KOPT-K1 (cell line): ENCODE measurements around the gene COL23A1.

Experiments
- H3K27ac ChIP-seq: fragments of 200-600 bp; sonication (generic); 2 replicates; pipeline ENCODE4 v1.5.1; 2016; ENCODE audit warnings: antibody characterized with exemption, mild to moderate bottlenecking, low read depth, low read length; ENCODE audit not compliant: poor library complexity, severe bottlenecking
- H3K36me3 ChIP-seq: fragments of 200-600 bp; sonication (generic); 2 replicates; pipeline ENCODE4 v1.5.1; 2017; ENCODE audit warnings: antibody characterized with exemption, mild to moderate bottlenecking, low read length, moderate library complexity; ENCODE audit not compliant: insufficient read depth
- H3K9me3 ChIP-seq: fragments of 200-600 bp; sonication (generic); 2 replicates; pipeline ENCODE4 v1.5.1; 2017; ENCODE audit warnings: antibody characterized with exemption, low read length, mild to moderate bottlenecking; ENCODE audit not compliant: insufficient read depth, poor library complexity, severe bottlenecking

Gene COL23A1

DNA sequence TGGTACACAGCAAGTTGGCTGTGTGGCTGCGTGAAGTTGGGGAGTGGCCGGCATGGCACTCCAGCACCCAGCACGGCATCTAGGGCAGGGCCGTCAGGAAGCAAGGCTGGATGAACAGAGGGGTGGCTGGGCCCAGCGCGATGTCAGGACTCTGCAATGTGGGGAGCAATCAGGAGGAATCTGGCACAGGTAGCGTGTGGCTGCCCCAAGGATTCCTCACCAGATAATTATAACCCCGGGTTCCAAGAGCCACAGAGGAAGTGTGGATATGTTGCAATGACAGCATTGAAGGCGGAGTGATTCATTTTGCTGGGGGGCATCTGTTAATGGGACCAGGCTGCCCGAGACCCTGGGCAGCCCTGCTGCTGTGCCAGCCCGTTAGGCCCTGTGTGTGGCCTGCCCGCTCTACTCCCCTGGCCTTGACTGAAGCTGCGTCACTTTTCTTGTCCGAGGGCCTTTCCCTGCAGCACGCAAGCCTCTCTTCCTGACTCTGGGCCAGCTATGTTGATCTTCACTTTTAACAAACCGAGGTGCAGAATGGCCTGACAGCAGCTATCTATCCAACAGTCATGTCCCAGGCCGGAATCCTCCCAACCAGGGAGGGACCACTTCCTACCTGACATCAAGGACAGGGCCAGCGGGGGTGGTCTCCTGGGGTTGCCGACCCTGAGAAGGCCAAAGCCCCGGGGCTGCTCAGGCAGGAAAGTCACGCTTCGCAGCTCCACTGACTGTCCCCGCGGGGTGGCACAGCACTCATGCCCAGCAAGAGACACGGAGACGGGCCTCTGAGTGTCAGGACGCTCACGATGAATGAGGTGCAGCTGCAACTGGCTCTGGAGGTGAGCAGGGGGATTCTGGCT lies 239.6 kb downstream of the COL23A1 start:
- no peaks in the 10 kb centered on the region for H3K36me3 ChIP-seq
- H3K27ac ChIP-seq = no peak overlapping the region
- H3K9me3 ChIP-seq = no peaks in the 10 kb centered on the region

DNA sequence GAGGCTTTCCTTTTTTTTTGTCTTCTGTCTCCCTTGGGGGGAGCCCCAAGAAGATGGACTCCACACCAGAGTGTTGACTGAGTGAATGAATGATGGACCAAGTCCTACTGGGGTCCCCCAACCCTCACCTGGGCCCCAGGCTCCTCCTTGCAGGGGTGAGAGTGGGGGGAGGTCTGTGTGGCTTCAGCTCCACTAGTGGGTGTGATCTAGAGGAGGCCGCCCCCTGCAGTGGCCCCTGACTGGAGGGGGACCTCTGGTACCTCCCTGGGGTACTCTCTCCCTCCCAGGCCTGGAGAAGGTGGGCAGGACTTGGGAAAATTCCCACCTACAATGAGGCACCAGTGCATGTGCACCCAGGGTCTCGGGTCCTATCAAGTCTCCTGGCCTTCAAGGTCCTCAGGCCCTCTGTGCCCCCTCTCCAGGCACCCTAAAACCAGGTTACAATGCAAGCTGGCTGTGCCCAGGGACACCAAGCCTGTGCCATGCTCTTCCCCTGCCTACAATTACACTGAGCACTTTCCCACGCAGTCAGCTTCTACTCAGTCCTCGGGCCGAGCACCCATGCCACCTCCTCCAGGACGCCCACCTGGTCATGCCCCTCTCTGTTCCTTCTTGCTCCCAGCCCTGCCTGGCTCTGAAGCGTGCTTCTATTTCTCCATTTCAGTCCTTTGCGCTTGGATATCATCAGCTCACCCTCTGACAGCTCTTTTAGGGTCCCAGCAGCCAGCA lies 240.4 kb downstream of the COL23A1 start:
- no peaks in the 10 kb centered on the region for H3K9me3 ChIP-seq
- no peaks in the 10 kb centered on the region for H3K36me3 ChIP-seq
- H3K27ac ChIP-seq = no peak overlapping the region

DNA sequence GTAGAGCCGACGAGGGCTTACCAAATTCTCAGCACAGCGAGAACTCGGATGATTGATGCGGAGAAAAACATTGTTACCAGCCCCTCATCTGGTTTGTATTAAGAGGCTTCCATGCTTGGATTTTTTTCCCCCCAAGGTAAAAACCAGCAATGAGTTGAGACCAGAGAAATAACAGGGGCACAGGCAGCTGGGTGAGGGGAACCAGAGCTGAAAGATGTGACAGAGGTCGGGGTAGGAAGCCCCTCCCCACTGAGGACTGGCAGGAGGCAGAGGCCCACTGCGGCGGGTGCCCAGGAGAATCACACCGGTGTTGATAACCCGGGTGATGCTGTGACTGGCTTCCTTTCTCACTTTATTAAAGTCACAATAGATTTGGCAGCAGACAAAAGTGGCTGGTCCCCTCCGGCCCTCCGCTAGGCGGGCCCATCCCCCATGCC lies 241.1 kb downstream of the COL23A1 start:
- no peak overlapping the region for H3K27ac ChIP-seq
- H3K36me3 ChIP-seq = no peaks in the 10 kb centered on the region
- H3K9me3 ChIP-seq = no peaks in the 10 kb centered on the region

DNA sequence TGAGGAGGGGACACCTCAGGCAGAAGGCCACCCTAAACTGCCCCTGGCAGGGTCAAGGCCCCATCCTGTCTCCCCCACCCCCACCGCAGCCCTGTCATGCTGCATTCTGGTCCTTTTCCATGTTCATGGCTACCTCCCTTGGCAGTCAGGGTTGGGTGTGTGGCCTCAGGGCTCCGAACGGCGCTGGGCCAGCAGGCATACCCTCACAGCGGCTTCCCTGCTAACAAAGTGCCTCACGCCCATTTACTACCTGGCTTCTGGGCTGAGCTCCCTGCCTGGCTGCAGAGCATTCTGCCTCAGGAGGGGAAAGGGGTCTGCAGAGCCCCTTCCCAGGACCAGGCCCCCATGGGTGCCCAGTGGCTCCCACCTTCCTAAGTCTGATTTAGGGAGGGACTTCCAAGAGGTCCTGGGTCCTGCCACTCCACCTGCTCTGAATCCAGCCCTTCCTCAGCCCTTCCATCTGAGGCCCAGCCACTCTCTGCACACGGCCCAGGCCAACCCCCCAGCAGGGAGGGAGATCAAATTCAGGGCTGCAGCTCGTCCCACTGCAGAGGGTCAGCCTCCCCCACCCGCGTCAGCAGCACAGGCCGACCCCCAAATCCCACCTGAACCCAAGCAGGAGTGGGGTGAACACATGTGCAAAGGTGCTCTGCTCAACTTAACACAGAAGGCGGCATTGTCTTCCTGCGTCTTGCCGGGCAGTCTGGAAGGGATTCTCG lies 241.7 kb downstream of the COL23A1 start:
- Histone ChIP-seq H3K36me3 (no peaks in the 10 kb centered on the region), H3K27ac (no peak overlapping the region), H3K9me3 (no peaks in the 10 kb centered on the region)

DNA sequence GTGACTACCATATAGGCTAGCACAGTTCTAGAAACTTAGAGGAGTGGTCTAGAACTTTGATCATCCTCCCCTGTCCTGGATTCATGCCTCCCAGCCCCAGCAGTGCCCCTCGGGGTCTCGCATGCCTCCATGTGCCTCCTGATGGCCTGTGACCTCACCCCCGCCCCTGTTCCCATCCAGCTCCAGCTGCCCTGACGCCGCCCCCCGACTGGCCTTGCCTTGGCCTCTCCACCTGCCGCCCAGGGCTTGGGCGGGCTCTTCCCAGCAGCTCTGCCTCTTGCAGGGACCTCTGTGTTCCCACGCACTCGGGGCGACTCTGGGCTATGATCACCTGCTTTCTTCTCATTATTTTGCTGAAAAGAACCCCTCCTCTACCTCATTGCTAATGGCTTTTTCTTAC lies 242.2 kb downstream of the COL23A1 start:
- no peaks in the 10 kb centered on the region for H3K36me3 ChIP-seq
- no peaks in the 10 kb centered on the region for H3K9me3 ChIP-seq
- H3K27ac ChIP-seq = no peak overlapping the region

DNA sequence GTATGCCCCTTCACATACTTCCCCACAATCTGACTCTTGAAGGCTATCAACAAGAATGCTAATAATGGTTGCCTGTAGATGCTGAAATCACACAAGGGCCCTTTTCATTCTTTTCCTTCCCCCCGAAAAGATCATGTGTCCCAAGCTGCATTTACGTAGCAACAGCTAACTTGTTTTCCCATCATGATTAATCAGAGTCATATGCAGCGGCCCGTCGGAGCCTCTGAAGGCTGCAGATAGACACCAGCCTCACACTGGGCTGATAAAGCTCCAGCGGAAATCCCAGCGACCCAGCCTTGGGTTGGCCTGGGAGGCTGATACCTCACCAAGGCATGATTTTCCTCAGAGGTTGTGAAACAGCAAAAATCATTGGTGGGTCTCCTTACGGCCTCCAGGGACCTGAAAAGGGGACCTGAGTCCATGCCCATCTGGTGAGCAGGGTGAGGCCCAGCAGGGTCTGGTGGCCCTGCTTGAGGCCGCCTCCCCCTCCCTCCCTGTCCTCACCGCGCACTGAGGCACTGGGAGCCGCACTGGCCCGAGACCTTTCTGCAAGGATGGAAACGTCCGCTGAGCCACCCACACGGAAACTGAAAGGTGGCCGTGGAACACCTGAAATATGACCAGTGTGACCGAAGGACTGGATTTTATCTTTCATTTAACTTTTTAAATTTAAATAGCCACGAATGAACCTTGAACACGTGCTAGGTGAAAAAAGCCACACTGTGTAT lies 243.4 kb downstream of the COL23A1 start:
- no peak overlapping the region for H3K27ac ChIP-seq
- no peaks in the 10 kb centered on the region for H3K9me3 ChIP-seq
- no peaks in the 10 kb centered on the region for H3K36me3 ChIP-seq

DNA sequence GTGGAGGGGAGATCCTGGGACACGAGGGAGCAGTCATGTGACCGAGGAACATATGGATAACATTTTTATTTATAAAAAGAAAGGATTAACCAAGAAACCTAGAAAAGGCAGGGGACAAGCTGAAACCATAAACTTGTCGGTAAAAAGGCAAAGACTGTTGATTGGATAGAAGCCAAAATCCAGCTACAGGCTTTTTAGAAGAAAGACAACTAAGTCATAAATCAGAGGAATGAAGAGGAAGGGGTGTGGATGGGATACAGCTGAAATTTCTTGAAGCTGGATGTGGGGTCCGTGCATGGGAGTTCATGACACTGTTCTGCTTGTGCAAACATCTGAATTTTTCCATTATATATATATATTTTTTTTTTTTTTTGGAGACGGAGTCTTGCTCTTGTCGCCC lies 246.9 kb downstream of the COL23A1 start:
- Histone ChIP-seq H3K27ac (no peak overlapping the region), H3K9me3 (no peaks in the 10 kb centered on the region), H3K36me3 (no peaks in the 10 kb centered on the region)

DNA sequence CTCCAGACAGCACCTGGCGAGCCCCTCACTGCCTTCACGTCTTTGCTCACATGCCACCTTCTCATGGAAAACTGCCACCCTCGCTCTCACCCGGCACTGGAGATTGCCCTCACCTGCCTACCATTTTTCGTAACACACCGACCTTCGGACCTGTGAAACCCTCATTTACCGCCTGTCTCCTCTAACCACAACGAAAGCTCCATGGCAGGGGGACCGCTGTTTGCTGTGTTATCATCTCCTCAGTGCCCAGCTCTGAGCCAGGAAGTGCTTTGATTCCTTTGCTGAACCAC lies 248.4 kb downstream of the COL23A1 start:
- H3K9me3 ChIP-seq = no peaks in the 10 kb centered on the region
- no peak overlapping the region for H3K27ac ChIP-seq
- H3K36me3 ChIP-seq = no peaks in the 10 kb centered on the region

DNA sequence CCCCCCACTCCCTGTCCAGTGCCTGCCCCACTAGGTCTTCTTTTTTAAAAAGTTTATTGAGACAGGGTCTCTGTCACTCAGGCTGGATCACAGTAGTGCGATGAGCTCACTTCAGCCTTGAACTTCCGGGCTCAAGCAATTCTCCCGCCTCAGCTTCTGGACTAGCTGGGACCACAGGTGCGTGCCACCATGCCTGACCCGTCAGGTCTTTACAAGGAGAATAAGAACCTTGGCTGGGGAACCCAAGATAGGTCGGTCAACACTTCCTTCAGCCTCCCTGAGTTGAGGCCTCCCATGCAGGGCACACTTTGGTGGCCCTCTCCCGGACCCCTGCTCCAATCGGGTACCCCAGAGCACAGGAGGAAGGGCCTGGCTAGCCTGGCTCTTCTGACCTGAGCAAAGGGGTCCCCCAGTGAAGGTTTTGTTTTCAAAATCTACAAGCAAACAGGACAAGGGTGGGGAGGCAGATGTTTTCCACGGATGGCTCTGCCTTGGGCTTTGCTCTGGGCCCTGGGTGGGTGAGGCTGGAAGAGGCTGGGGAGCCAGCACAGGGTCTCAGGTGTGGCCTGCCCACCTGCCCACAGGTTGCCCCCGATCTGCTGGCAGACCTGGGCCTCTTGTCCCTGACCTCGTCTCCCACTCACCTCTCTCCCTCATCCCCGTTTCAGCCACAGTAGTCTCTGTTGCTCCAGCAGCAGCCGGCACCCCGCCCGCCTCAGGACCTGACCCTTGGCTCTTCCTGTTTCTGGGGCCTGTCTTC lies 248.9 kb downstream of the COL23A1 start:
- Histone ChIP-seq H3K27ac (no peak overlapping the region), H3K9me3 (no peaks in the 10 kb centered on the region), H3K36me3 (no peaks in the 10 kb centered on the region)

DNA sequence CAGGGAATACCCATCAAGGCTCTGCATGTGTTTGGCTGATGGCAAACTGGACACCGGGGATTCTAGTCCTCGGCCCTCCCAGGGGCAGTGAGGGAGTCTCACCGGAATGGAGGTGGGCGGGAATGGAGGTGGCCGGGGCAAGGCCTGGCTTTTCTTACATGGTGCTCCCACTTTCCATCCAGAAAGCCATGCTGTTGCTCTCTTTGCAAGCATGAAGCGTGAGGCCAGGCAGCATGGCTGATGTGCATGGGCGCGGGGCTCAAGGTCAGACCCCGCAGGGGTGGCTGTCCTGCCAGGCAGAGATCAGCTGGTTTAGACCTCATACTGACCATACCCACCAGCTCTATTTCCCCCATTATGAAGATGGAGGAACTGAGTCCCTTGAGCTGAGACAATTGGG lies 249.6 kb downstream of the COL23A1 start:
- Histone ChIP-seq H3K36me3 (no peaks in the 10 kb centered on the region), H3K9me3 (no peaks in the 10 kb centered on the region), H3K27ac (no peak overlapping the region)

DNA sequence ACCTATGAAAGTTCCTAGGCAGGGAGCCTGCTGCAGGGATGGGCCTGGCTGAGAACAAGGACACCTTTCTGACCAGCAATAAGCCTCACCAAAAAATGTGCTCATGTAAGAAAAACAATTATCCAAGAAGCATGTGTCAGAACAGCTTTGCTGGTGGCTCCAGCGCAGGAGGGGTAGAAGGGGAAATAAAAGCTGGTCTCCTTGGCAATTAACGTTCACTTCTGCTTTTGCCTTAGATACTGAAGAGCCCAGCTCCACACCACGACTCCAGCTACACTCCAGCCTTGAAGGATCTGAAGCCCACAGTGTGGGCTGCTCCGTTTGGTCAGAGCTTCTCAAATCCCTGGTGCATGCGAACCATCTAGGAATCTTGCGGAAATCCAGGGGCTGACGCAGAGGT lies 250.0 kb downstream of the COL23A1 start:
- Histone ChIP-seq H3K36me3 (no peaks in the 10 kb centered on the region), H3K9me3 (no peaks in the 10 kb centered on the region), H3K27ac (no peak overlapping the region)

DNA sequence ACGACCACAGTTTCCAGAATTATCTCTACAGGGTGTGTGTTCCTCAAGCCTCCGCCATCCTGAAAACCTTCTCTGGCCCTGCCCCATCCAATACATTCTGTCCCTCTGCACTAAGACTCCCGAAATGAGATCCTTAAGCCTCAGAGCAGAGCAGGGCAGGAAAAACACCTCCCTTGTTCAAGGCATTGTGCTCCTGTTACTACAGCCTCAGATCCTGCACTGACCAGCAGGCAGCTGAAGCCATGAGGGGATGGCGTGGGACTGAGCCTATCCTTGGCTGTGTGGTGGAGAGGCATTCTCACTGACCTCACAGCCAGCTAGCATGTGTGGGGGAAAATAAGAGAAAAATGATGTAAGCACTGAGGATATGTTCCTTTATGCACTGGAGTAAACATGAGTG lies 250.9 kb downstream of the COL23A1 start:
- H3K9me3 ChIP-seq = no peaks in the 10 kb centered on the region
- H3K36me3 ChIP-seq = no peaks in the 10 kb centered on the region
- no peak overlapping the region for H3K27ac ChIP-seq

DNA sequence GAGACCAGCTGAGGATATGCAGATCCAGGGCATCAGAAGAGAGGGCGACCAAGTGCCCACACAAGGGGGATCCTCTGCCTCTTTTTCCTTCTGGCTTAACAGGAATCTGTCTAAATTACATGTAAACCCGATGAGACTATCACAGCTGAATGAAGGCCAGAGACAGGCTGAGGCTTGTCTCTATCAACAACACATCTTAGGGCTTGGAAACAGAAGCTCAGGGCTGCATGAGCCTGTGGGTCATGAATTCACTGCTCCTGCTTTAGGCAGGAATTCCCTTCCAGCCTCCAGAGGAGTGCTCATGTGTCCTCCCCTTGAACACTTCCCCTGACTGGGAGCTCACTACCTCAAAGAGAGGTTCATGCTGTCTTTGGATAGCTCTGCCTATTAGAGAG lies 251.4 kb downstream of the COL23A1 start:
- Histone ChIP-seq H3K27ac (no peak overlapping the region), H3K9me3 (no peaks in the 10 kb centered on the region), H3K36me3 (no peaks in the 10 kb centered on the region)

DNA sequence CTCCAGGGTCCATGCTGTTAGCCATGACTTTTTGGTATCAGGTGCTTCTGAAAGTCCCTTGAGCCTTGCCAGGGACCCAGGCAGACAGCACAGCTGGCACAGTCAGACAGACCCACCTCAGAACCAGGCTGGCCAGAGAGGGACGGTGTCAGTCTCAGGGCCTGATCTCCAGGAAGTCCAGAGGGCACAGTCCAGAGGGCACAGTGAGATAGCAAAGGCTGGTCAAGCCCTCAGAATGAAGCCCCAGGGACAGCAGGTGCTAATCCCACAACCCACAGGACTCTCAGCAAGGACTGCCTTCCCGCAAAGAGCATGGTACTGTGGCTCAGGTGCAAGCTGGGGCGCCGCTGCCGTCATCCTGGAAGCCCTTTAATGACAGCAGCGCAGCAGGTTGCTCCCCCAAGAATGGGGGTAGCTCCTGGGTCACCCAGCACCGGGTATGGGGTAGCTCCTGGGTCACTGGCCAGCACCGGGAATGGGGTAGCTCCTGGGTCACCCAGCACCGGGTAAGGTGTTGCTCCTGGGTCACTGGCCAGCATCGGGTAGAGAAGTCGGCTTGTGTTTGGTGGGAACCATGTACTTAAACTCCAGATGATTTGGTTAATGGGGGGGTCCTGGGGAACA lies 252.0 kb downstream of the COL23A1 start:
- Histone ChIP-seq H3K36me3 (no peaks in the 10 kb centered on the region), H3K27ac (no peak overlapping the region), H3K9me3 (no peaks in the 10 kb centered on the region)
